AG09319 (cell line): Measurements from ENCODE around the gene ATP11A.

ENCODE experiments used
- DNase-seq: peaks from one replicate; pipeline ENCODE4 v3.0.0-alpha.2; 2010; ENCODE audit warnings: low read depth; ENCODE audit errors: extremely low read depth
- TF ChIP-seq, protein P1 (sequence below): IDR thresholded peaks from 2 replicates; pipeline ENCODE4 v1.5.1; 2011; ENCODE audit warnings: low read depth, mild to moderate bottlenecking, inconsistent platforms, low read length, moderate library complexity

Gene ATP11A

DNA sequence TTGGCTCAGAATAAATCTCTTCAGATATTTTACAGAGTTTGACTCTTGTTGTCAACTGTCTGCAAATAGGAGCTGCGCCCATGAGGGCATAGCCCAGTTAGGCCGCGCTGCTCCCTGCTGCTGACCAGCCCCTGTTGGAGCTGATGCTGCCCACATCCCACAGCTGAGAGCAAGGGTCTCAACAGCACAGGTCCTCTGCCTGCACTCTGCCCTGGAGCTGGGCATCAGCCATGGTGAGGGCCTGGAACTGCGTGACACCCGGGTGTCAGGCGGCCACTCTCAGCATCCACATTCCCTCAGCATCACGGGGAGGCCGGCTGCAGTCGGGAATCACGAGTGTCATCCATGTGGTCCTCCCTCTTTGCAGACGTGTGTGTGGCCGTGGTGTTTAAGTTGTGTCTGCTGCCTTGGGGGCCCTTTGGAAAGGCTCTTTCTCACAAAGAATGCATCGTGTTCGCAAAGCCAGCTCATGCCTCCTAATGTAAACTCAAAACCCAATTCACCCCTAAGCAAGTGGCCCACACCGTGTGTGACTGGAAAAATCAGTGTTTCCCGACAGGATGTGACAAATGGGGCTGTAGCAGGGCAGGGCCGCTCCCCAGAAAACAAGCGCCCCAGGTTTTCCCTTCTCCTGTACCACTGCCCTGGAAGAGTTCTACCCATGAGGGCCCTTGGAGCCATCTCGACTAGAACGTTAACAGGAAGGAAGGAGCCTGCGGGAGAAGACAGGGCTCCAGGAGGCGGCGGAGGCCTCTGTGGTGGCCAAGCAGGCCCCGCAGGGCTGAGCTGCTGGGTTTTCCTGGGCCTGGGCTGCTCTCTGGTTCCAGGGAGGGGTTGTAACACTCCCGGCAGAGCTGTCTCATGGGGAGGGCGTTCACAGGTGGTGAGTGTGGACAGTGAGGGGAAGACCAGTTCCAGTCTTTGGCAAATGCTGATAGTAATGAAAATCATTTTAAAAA is 20.3 kb downstream of the ATP11A start:
- TF ChIP-seq, protein P1, sequence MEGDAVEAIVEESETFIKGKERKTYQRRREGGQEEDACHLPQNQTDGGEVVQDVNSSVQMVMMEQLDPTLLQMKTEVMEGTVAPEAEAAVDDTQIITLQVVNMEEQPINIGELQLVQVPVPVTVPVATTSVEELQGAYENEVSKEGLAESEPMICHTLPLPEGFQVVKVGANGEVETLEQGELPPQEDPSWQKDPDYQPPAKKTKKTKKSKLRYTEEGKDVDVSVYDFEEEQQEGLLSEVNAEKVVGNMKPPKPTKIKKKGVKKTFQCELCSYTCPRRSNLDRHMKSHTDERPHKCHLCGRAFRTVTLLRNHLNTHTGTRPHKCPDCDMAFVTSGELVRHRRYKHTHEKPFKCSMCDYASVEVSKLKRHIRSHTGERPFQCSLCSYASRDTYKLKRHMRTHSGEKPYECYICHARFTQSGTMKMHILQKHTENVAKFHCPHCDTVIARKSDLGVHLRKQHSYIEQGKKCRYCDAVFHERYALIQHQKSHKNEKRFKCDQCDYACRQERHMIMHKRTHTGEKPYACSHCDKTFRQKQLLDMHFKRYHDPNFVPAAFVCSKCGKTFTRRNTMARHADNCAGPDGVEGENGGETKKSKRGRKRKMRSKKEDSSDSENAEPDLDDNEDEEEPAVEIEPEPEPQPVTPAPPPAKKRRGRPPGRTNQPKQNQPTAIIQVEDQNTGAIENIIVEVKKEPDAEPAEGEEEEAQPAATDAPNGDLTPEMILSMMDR: no peak

DNA sequence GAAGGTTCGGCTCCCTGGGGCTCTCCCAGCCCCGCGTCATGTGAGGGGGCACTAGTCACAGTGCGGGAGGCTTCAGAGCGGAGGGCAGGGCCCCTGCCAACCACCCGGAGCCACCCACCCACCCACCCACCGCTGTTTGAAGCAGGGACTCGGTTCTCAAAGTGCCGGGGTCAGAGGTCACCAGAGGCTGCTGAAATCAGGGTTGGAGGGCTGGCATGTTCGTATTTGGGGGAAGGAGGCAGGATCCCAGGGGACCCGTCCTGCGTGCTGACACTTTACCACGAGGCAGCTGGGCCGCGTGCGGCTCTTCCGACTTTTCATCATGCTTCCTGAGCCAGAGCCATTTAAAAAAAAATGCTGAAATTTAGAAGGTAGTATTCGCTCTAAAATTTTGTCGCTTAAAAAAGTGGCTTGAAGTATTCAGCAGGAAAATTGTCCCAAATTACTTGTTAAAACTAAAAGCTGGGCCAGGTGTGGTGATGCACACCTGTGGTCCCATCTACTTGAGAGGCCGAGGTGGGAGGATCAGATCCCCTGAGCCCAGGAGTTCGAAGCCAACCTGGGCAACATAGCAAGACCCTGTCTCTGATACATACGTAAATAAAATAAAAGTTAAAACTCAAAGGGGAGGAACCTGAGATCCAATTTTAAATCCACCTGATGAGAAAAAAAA is 21.2 kb downstream of the ATP11A start:
- TF ChIP-seq, protein P1: no peak
- no peak for DNase-seq

More for the DNA sequence above, 20.3 kb downstream of the ATP11A start:
- no peak for DNase-seq

DNA sequence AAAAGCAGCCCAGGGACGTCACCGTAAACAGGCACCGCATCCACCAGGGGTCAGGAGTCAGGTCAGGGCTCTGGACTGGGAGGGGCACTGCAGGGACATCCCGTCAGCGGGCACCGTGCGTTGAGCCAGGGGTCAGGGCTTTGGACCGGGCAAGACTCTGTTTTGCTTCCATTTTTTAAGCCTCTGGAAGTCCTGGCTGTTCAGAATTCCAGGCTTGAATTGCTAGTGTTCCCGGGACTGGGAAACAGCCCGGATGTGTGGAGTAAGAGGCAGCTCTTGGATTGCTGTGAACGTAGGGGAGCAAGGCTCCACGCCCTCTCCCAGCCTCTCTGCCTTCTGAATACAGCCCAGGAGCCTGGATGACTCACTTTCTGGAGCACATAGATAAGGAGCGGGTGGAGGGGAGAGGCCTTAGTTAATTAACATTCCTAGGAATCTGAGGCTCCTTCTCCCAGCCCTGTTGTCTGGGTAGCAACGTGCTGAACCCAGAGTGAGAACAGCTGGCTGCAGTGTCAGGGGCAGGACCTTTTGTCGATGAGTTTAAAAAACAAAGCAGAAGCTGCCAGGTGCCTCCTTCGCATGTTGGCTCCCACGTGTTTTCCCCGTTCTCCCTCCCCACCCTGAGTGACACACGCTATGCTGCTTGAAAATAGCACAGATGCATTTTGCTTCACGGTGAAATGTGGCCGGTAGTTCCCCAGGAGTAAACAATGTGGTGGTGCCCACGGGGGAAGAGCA is 21.9 kb downstream of the ATP11A start:
- peak; percentile 93 for DNase-seq
- TF ChIP-seq, protein P1: peak; percentile 36

DNA sequence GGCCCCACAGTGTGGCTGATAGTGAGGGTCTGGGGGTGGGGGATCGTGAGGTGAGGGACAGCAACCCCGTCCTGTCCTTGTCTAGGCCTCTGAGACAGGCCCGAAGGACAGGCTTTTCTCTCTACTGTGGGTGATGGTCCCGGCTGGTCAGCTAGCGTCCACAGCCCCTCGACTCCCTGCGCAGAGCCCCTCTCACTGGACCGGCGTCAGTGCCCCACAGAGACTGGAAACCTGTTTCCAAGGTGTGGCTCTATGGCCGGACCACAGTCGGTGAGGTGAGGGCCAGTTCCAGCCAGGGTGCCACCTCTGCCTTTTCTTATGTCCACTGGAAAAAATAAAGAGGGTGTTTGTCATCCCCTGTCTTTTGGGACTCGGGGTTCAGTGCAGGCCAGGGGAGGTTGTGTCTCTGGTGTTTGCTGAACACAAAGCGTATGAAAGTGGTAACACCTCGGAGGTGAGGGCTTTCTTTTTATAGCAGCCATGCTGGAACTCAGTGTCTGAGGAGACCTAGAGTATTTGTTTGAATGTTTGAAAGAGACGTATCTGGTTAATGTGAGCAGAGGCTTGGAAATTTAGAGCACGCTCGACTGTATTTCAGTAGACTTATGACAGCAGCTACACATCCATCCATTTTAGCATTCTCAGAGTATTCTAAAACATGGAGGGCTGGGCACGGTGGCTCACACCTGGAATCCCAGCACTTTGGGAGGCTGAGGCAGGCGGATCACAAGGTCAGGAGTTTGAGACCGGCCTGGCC is 22.8 kb downstream of the ATP11A start:
- no peak for DNase-seq
- TF ChIP-seq, protein P1: no peak

DNA sequence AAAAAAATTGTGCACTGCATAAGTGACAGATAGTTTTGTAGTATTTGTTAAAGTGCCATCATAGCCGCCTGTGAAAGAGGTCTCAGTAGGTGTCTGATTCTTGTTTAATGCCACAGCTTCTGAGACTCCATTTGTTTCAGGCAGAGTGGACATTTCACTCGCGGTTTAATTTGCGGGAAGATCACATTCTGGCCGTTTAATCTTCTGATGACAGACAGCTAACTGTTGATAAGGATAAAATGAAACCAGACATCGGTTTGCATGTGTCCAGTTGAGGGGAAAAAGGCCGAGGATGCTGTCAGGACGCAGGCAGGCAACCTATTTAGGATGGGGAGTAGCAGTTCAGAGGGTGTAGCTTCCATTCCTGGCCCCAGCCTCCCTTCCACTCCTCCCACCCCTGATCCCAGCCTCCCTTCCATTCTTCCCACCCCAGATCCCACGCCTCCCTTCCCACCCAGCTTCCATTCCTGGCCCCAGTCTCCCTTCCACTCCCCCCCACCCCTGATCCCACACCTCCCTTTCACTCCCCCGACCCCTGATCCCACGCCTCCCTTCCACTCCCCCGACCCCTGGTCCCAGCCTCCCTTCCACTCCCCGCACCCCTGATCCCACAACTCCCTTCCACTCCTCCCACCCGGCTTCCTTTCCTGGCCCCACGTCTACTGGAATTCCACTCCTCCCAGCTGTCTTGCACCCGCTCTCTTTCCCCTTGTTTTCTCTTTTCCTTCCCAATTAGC is 23.8 kb downstream of the ATP11A start:
- no peak for DNase-seq
- TF ChIP-seq, protein P1: no peak

DNA sequence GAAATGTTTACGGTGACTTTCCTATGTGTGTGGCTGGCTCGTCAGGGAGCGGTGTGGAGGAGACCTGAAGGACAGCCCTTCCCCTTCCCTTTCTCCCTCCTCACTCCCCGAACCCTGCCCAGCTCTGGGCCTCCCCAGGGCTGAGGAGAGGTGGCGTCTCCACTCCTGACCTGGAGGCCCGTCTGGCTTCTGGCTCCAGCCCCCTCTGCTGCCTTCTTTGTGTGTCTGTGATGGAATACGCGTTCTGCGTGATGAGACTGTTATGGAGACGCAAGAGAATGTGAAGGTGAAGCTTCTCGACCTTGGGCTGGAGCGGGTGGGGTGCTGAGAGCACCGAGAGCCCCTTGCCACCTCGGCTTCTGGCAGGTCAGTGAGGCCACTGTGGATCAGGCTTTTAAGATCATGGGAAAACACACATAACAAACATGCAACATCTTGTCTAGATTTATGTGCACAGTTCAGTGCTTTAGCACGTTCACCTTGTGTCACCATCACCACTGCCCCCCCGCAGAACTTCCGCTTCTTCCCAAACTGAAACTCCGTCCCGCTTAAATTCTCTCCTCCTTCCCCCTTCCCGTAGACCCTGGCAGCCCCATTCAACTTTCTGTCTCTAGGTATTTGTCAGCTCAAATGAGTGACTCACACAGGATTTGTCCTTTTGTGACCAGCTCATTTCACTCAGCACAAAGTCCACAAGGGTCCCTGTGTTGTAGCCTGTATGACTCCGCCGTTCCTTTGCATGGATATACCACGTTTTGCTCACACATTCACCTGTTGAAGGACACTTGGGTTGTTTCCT is 24.7 kb downstream of the ATP11A start:
- no peak for DNase-seq
- TF ChIP-seq, protein P1: no peak
